Uterine smooth muscle cell (primary cell): ENCODE measurements around the gene NOTCH3. TPM values are rescaled to one million over a fixed set of nuclear protein-coding genes. Genes with fewer than 3 reads are reported as not detected.

Source experiments
- total RNA-seq: library from RNA; depleted of rRNA; stranded (reverse); fragments of >200 nt; gene quantifications from 2 replicates; pipeline ENCODE4 v1.2.3, GENCODE V29; 2014

The NOTCH3 gene
- total RNA-seq, result 11.0 and 21.4 TPM in 2 replicates

GRCh38 chr19:15200553-15201364 lies at the start of gene NOTCH3:
TSS of gene NOTCH3 (minus strand) at chr19:15200995. CDS start at chr19:15200905, 90 bp downstream.

Other genes starting within 250 kb of the NOTCH3 start
- under 0.01 TPM in 1 of 2 replicates, not detected in the other for gene SLC1A6, start 221.1 kb downstream of the NOTCH3 start, total RNA-seq
- gene CASP14, start 151.5 kb downstream of the NOTCH3 start, total RNA-seq, result not detected in 2 replicates
- not detected in 2 replicates for gene OR1I1, start 118.8 kb downstream of the NOTCH3 start, total RNA-seq
- gene SYDE1, start 93.6 kb downstream of the NOTCH3 start, total RNA-seq, result 25.1 and 31.9 TPM in 2 replicates
- gene EPHX3, start 31.5 kb upstream of the NOTCH3 start, total RNA-seq, result not detected in 2 replicates
- gene BRD4, start 131.5 kb upstream of the NOTCH3 start, total RNA-seq, result 17.6 and 19.2 TPM in 2 replicates
- 13.5 and 20.3 TPM in 2 replicates for gene AKAP8, start 178.8 kb upstream of the NOTCH3 start, total RNA-seq
- gene AKAP8L, start 218.0 kb upstream of the NOTCH3 start, total RNA-seq, result 71.9 and 76.0 TPM in 2 replicates
- gene WIZ, start 249.0 kb upstream of the NOTCH3 start, total RNA-seq, result 6.2 and 8.5 TPM in 2 replicates